Measurements from ENCODE around the gene SLC44A1.
A peak's percentile ranks its signal among the peaks of the same experiment; 100 is the strongest.
"Not testable (repeated sequence)": the region's sequence is repeated elsewhere in the genome, so short reads cannot be mapped to it uniquely, and the experiment has no call there.

SLC44A1 gene

DNA sequence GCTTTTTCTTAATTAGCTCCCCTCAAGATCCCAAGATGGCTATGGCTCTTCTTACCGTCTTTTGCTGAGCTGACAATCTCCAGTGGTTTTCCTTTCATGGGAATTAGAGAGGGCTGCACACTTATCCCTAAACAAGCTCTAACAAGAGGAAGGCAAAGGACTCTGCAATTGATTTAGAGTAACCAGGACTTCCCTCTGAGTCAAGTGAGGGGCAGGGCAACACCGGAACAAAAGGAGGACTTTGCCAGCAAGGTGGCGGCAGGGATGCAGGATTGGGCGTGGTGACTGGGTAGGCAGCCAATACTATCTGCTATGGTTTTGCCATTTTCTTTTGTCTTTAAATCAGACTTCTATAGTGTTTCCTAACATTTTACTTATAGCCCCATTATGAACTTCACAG is 9.8 kb downstream of the SLC44A1 start:
- H3K36me3 ChIP-seq (ENCODE audit: insufficient read depth, low read length): no peaks in the 10 kb centered on the region
- no peak overlapping the region for H2AFZ ChIP-seq (ENCODE audit: low read length)
- H3K4me2 ChIP-seq (ENCODE audit: low read length): peak overlapping the region; percentile 21; the same call in 1 of the 2 replicates
- no peaks in the 10 kb centered on the region; the same call in 1 of the 2 replicates for H3F3A ChIP-seq (ENCODE audit: insufficient read depth, low read length)
- TF ChIP-seq, protein P1, sequence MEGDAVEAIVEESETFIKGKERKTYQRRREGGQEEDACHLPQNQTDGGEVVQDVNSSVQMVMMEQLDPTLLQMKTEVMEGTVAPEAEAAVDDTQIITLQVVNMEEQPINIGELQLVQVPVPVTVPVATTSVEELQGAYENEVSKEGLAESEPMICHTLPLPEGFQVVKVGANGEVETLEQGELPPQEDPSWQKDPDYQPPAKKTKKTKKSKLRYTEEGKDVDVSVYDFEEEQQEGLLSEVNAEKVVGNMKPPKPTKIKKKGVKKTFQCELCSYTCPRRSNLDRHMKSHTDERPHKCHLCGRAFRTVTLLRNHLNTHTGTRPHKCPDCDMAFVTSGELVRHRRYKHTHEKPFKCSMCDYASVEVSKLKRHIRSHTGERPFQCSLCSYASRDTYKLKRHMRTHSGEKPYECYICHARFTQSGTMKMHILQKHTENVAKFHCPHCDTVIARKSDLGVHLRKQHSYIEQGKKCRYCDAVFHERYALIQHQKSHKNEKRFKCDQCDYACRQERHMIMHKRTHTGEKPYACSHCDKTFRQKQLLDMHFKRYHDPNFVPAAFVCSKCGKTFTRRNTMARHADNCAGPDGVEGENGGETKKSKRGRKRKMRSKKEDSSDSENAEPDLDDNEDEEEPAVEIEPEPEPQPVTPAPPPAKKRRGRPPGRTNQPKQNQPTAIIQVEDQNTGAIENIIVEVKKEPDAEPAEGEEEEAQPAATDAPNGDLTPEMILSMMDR (IDR thresholded peaks at IDR 0.05; ENCODE audit: low read length): no peak
- TF ChIP-seq EZH2 (IDR thresholded peaks at IDR 0.05; ENCODE audit: borderline replicate concordance, low read length): no peak
- no peaks in the 10 kb centered on the region for H3K9me3 ChIP-seq (ENCODE audit: low read length)
- H3K27me3 ChIP-seq (ENCODE audit: insufficient read depth, low read length): no peaks in the 10 kb centered on the region
- peaks cover 93% of the 10 kb centered on the region for H3K4me1 ChIP-seq (ENCODE audit: insufficient read depth, low read length, severe bottlenecking)
- H3K9ac ChIP-seq (ENCODE audit: low read length): no peak overlapping the region
- peak overlapping the region; percentile 52 for H3K27ac ChIP-seq (ENCODE audit: low read depth, low read length, poor library complexity, severe bottlenecking)
- H4K20me1 ChIP-seq (ENCODE audit: insufficient read depth, low read length): no peaks in the 10 kb centered on the region
- H3K79me2 ChIP-seq (ENCODE audit: insufficient read depth, low read length): peaks cover 79% of the 10 kb centered on the region
- H3K9me2 ChIP-seq (ENCODE audit: low read depth, low read length): no peaks in the 10 kb centered on the region
- H3K4me3 ChIP-seq (ENCODE audit: low read depth, low read length, poor library complexity, severe bottlenecking): no peak overlapping the region

DNA sequence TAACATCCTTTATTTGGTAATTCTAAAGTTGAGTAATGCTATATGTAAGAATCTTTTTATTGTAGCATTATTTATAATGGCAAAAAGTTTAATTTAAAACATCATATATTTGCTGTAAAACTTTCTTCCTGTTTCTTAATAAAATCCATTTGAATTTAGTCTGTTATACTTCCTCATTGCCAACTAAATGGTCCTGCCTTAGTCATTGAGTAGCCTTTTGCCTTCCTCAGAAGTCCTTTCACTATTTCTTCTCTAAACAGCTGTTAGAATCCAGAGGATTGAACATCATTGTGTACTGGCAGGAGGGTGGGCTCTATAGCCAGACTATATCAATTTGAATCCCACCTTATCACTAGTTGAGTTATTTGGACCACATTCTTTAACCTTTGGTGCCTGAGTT is 11.0 kb downstream of the SLC44A1 start:
- no peak overlapping the region for H3K4me3 ChIP-seq (ENCODE audit: low read depth, low read length, poor library complexity, severe bottlenecking)
- H3K9ac ChIP-seq (ENCODE audit: low read length): no peak overlapping the region
- peaks cover 80% of the 10 kb centered on the region for H3K79me2 ChIP-seq (ENCODE audit: insufficient read depth, low read length)
- peaks cover 93% of the 10 kb centered on the region for H3K4me1 ChIP-seq (ENCODE audit: insufficient read depth, low read length, severe bottlenecking)
- no peaks in the 10 kb centered on the region for H3K9me3 ChIP-seq (ENCODE audit: low read length)
- TF ChIP-seq, protein P1 (IDR thresholded peaks at IDR 0.05; ENCODE audit: low read length): no peak
- TF ChIP-seq EZH2 (IDR thresholded peaks at IDR 0.05; ENCODE audit: borderline replicate concordance, low read length): no peak
- no peaks in the 10 kb centered on the region for H3K36me3 ChIP-seq (ENCODE audit: insufficient read depth, low read length)
- H3K9me2 ChIP-seq (ENCODE audit: low read depth, low read length): no peaks in the 10 kb centered on the region
- H3K27me3 ChIP-seq (ENCODE audit: insufficient read depth, low read length): no peaks in the 10 kb centered on the region
- H2AFZ ChIP-seq (ENCODE audit: low read length): no peak overlapping the region
- H4K20me1 ChIP-seq (ENCODE audit: insufficient read depth, low read length): no peaks in the 10 kb centered on the region
- H3K4me2 ChIP-seq (ENCODE audit: low read length): peak overlapping the region; percentile 30; the same call in 1 of the 2 replicates
- H3F3A ChIP-seq (ENCODE audit: insufficient read depth, low read length): peaks cover 3% of the 10 kb centered on the region; the same call in 1 of the 2 replicates
- peak overlapping the region; percentile 30 for H3K27ac ChIP-seq (ENCODE audit: low read depth, low read length, poor library complexity, severe bottlenecking)

DNA sequence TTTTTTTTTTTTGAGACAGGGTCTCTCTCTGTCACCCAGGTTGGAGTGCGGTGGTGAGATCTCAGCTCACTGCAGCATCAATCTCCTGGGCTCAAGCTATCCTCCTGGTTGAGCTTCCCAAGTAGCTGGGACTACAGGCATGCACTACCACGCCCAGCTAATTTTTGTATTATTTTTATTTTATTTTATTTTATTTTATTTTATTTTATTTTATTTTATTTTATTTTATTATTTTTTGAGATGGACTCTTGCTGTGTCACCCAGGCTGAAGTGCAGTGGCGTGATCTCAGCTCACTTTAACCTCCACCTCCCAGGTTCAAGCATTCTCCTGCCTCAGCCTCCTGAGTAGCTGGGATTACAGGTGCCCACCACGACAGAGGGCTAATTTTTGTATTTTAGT is 12.1 kb downstream of the SLC44A1 start:
- not testable (repeated sequence) for H3K9me3 ChIP-seq (ENCODE audit: low read length); H4K20me1 ChIP-seq (ENCODE audit: insufficient read depth, low read length); H3K9me2 ChIP-seq (ENCODE audit: low read depth, low read length); H3K27me3 ChIP-seq (ENCODE audit: insufficient read depth, low read length); H3K4me2 ChIP-seq (ENCODE audit: low read length); H2AFZ ChIP-seq (ENCODE audit: low read length); H3K4me3 ChIP-seq (ENCODE audit: low read depth, low read length, poor library complexity, severe bottlenecking); H3K36me3 ChIP-seq (ENCODE audit: insufficient read depth, low read length); H3K9ac ChIP-seq (ENCODE audit: low read length); H3F3A ChIP-seq (ENCODE audit: insufficient read depth, low read length)
- Histone ChIP-seq H3K4me1 (ENCODE audit: insufficient read depth, low read length, severe bottlenecking) (peaks cover 92% of the 10 kb centered on the region), H3K79me2 (ENCODE audit: insufficient read depth, low read length) (peaks cover 86% of the 10 kb centered on the region), H3K27ac (ENCODE audit: low read depth, low read length, poor library complexity, severe bottlenecking) (peak overlapping the region; percentile 97)

DNA sequence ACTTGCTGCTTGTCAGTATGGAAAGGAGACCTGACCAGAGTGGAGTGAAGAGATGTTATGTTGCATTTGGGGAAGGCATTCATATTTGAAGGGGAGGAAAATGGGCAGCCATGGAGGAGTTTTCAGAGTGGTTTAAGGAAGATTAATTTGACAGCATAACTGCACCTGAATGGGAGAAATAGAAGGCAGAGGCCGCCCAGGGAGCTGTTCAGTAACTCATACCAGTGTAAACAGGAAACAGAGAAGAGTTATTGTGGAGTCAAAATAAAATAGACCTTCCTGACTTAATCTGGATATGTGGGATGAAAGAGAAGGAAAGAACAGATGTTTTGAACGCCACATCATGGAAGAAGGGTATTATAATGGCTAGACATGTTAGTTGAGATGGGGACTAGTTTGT is 13.4 kb downstream of the SLC44A1 start:
- no peaks in the 10 kb centered on the region for H3K36me3 ChIP-seq (ENCODE audit: insufficient read depth, low read length)
- H2AFZ ChIP-seq (ENCODE audit: low read length): no peak overlapping the region
- no peak overlapping the region; the same call in 1 of the 2 replicates for H3K9ac ChIP-seq (ENCODE audit: low read length)
- no peak overlapping the region for H3K4me3 ChIP-seq (ENCODE audit: low read depth, low read length, poor library complexity, severe bottlenecking)
- TF ChIP-seq, protein P1 (IDR thresholded peaks at IDR 0.05; ENCODE audit: low read length): no peak
- no peak for TF ChIP-seq EZH2 (IDR thresholded peaks at IDR 0.05; ENCODE audit: borderline replicate concordance, low read length)
- H3F3A ChIP-seq (ENCODE audit: insufficient read depth, low read length): peaks cover 3% of the 10 kb centered on the region; the same call in 1 of the 2 replicates
- no peaks in the 10 kb centered on the region for H3K9me2 ChIP-seq (ENCODE audit: low read depth, low read length)
- H3K4me2 ChIP-seq (ENCODE audit: low read length): peak overlapping the region; percentile 4; the same call in 1 of the 2 replicates
- H3K4me1 ChIP-seq (ENCODE audit: insufficient read depth, low read length, severe bottlenecking): peaks cover 79% of the 10 kb centered on the region
- no peaks in the 10 kb centered on the region for H3K27me3 ChIP-seq (ENCODE audit: insufficient read depth, low read length)
- H3K79me2 ChIP-seq (ENCODE audit: insufficient read depth, low read length): peaks cover 85% of the 10 kb centered on the region
- no peaks in the 10 kb centered on the region for H4K20me1 ChIP-seq (ENCODE audit: insufficient read depth, low read length)
- no peaks in the 10 kb centered on the region for H3K9me3 ChIP-seq (ENCODE audit: low read length)
- H3K27ac ChIP-seq (ENCODE audit: low read depth, low read length, poor library complexity, severe bottlenecking): peak overlapping the region; percentile 97

All from OCI-LY1 (cell line).